22Rv1 (cell line): Measurements from ENCODE around the gene NT5C3B.

Experiments
- ZFX ChIP-seq: fragments of 450-650 bp; IDR thresholded peaks from 2 replicates; pipeline ENCODE4 v1.6.1; 2017; ENCODE audit warnings: antibody characterized with exemption, borderline replicate concordance
- TF ChIP-seq, protein P1 (sequence below): fragments of 450-650 bp; IDR thresholded peaks from 2 replicates; pipeline ENCODE4 v1.5.1; 2017; ENCODE audit warnings: mild to moderate bottlenecking

- TF ChIP-seq, protein P1, sequence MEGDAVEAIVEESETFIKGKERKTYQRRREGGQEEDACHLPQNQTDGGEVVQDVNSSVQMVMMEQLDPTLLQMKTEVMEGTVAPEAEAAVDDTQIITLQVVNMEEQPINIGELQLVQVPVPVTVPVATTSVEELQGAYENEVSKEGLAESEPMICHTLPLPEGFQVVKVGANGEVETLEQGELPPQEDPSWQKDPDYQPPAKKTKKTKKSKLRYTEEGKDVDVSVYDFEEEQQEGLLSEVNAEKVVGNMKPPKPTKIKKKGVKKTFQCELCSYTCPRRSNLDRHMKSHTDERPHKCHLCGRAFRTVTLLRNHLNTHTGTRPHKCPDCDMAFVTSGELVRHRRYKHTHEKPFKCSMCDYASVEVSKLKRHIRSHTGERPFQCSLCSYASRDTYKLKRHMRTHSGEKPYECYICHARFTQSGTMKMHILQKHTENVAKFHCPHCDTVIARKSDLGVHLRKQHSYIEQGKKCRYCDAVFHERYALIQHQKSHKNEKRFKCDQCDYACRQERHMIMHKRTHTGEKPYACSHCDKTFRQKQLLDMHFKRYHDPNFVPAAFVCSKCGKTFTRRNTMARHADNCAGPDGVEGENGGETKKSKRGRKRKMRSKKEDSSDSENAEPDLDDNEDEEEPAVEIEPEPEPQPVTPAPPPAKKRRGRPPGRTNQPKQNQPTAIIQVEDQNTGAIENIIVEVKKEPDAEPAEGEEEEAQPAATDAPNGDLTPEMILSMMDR: no peak
- TF ChIP-seq ZFX: no peak
These were observed 8.9 kb upstream of the NT5C3B start for GRCh38 chr17:41844971-41845370.
